Astrocyte of the spinal cord (primary cell): ENCODE results near the gene TAAR9.
"Not testable (repeated sequence)": the region's sequence is repeated elsewhere in the genome, so short reads cannot be mapped to it uniquely, and the experiment has no call there.

Source experiments
- DNase-seq: peaks from one replicate; pipeline ENCODE4 v3.0.0; 2011; ENCODE audit warnings: low read depth, low spot score
- H3K4me3 ChIP-seq: 2 replicates; pipeline ENCODE4 v1.5.1; 2011; ENCODE audit warnings: low read depth, mild to moderate bottlenecking, low read length, moderate library complexity
- in situ Hi-C: cut with HindIII; loops from 2 replicates; pipeline ENCODE4 v1.10.0; 2017; ENCODE audit warnings: low sequenced_read_pairs
- TF ChIP-seq, protein P1 (sequence below): IDR thresholded peaks from 2 replicates; pipeline ENCODE4 v1.5.1; 2012; ENCODE audit warnings: low read depth, mild to moderate bottlenecking, low read length, inconsistent platforms

Gene TAAR9

DNA sequence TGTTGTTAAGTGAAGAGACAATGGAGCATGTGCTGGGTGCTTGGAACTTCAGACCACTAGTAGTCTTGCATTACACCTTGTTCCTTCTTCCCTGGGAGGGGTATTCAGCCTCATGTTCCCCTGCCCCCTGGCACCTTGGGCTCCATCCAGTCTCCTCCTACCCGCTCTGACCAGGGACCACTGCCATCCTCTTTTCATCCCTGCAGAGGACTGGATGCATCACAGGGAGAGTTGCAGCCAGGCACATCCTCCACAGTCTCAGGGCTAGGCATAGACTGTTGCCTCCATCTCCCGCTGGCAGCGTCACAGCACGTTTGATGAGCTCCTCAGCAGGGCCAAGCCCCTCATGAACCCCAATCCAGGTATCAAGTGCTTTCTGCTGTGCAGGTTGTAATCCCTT is 13.1 kb downstream of the TAAR9 start:
- in situ Hi-C loops = no loop called here
- no peak for DNase-seq
- TF ChIP-seq, protein P1, sequence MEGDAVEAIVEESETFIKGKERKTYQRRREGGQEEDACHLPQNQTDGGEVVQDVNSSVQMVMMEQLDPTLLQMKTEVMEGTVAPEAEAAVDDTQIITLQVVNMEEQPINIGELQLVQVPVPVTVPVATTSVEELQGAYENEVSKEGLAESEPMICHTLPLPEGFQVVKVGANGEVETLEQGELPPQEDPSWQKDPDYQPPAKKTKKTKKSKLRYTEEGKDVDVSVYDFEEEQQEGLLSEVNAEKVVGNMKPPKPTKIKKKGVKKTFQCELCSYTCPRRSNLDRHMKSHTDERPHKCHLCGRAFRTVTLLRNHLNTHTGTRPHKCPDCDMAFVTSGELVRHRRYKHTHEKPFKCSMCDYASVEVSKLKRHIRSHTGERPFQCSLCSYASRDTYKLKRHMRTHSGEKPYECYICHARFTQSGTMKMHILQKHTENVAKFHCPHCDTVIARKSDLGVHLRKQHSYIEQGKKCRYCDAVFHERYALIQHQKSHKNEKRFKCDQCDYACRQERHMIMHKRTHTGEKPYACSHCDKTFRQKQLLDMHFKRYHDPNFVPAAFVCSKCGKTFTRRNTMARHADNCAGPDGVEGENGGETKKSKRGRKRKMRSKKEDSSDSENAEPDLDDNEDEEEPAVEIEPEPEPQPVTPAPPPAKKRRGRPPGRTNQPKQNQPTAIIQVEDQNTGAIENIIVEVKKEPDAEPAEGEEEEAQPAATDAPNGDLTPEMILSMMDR = no peak
- no peak overlapping the region for H3K4me3 ChIP-seq

DNA sequence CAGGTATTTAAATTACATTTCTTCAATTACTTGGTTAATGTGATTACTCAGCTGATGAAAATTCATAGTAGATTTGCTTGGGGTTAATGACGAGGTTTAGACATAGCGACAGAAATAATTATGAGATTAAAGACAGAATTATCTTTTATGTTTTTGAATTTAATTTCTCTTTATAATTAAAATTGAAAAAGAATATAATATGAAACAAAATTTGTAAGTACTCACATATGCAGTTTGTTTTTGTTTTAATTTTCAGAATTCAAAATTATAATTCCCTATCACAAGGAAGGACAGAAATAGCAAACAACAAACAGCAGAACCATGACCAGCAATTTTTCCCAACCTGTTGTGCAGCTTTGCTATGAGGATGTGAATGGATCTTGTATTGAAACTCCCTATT is 14.3 kb downstream of the TAAR9 start, which contains the start of gene TAAR8:
TSS of gene TAAR8 (plus strand) at position 301 of the 400 bp plus-strand sequence. CDS start at position 322, 21 bp downstream.
- DNase-seq = no peak
- in situ Hi-C loops = no loop called here
- no peak within 1 kb of the TSS for H3K4me3 ChIP-seq
- TF ChIP-seq, protein P1 = no peak

DNA sequence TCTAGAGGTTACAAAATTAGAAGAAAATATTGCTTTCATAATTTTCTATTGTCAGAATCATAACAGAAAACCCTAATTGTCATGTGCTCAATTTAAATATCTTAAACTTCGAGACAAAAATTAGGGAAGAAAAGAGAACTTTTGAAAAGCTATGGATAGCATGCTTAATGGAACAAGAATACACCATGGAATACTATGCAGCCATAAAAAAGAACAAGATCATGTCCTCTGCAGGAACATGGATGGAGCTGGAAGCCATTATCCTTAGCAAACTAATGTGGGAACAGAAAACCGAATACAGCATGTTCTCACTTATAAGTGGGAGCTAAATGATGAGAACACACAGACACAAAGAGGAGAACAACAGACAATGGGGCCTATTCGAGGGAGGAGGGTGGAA is 22.0 kb downstream of the TAAR9 start:
- H3K4me3 ChIP-seq, DNase-seq, in situ Hi-C loops: not testable (repeated sequence)

DNA sequence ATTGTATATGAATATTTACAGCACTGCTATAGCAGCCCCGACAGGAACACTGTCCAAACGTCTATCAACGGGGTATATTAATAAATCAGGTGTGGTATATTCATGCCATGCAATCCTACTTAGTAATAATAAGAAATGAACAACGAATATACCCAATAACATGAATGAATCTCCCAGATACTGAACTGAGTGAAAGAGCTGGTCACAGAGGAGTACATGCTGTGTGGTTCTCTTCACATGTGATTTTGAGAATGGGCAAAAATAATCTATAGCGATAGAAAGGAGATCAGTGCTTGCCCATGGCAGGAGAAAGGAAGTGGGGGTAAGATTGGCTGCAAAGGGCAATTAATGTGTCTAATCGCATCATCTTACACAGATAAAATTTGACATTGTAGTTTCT is 28.3 kb downstream of the TAAR9 start:
- H3K4me3 ChIP-seq = no peak overlapping the region
- no peak for DNase-seq
- TF ChIP-seq, protein P1 = no peak
- in situ Hi-C loops = no loop called here

DNA sequence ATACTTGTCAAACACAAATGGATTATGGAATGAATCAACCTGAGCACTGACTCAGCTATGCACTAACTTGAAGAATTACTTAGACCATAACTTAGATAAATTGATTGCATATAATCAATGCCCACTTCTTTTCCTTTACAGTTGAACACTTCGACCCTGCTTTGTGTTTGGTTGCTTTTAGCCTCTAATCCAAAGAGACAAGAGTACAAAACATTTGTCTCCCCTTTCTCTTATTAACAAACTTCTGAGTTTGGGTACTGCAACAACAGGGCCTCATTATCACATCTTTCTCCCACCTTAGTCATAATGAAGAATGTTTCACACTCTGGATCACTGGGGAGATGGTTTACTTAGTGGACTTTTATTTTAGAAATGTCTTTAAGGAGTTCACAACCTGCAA is 29.5 kb downstream of the TAAR9 start:
- TF ChIP-seq, protein P1 = no peak
- DNase-seq = no peak
- H3K4me3 ChIP-seq = no peak overlapping the region
- in situ Hi-C loops = no loop called here

DNA sequence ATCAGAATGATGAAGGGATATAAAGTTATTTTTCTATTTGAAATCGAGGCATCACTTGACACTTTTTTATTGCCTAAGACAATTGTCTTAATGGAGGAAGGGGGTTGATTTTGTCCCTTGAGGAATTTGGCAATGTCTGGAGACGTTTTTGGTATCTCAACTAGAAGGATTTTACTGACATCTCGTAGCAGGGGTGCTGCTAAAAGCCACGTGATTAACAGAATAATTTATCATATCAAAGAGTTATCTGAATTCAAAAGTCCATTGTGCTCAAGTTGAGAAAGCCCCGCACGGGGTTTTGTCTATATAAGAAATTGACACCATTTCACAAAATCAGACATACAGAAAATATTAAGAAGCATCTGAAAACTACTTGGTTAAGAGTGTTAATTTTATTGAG is 30.5 kb downstream of the TAAR9 start:
- H3K4me3 ChIP-seq = no peak overlapping the region
- in situ Hi-C loops = no loop called here
- TF ChIP-seq, protein P1 = no peak
- DNase-seq = no peak

DNA sequence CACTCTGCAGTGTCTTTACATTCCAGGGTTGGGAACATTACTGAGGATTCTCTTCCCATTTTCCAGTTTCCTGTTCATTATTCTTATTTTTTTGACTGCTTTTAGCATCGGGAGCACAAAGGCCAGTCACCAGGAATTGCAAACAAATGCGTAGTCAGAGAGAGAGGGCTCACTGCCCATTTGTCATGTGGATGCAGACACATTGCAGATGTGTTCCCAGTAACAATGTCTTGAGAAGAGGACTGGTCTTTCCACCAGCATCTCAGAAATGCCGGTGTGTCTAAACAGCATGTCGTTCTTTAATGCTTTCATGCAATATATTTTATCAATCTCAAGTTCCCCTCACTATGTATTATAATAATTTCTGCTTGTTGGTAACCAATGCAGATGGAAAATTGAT is 31.1 kb downstream of the TAAR9 start:
- no peak overlapping the region for H3K4me3 ChIP-seq
- DNase-seq = no peak
- in situ Hi-C loops = no loop called here
- TF ChIP-seq, protein P1 = no peak
